Calu3 (cell line): Measurements from ENCODE around the gene CCSER1. TPM values are rescaled to one million over a fixed set of nuclear protein-coding genes. Genes with fewer than 3 reads are reported as not detected.
"Not testable (repeated sequence)": the region's sequence is repeated elsewhere in the genome, so short reads cannot be mapped to it uniquely, and the experiment has no call there.

Experiments
- BruUV-seq: library from RNA; stranded (reverse); fragments of 400-500 nt; replicated peaks from 2 replicates; lab custom pipeline; 2021; lab: Mats Ljungman, UMichigan
- CTCF ChIA-PET: fragments of 300-600 bp; sonication (Branson Sonifier 250); formaldehyde crosslinking; loops from one replicate; lab custom pipeline; 2022; ENCODE audit warnings: antibody characterized with exemption; lab: Charles Lee
- DNase-seq: peaks from one replicate; pipeline ENCODE4 v3.0.0; 2022
- H3K27ac Mint-ChIP-seq: one replicate; pipeline ENCODE4 v1.8.0; 2022; ENCODE audit warnings: mixed read lengths; ENCODE audit not compliant: unreplicated experiment
- H3K27me3 Mint-ChIP-seq: one replicate; pipeline ENCODE4 v1.8.0; 2022; ENCODE audit warnings: mixed read lengths; ENCODE audit not compliant: unreplicated experiment
- H3K36me3 Mint-ChIP-seq: one replicate; pipeline ENCODE4 v1.8.0; 2022; ENCODE audit warnings: mild to moderate bottlenecking, moderate library complexity, mixed read lengths; ENCODE audit not compliant: insufficient read depth, unreplicated experiment
- H3K4me1 Mint-ChIP-seq: one replicate; pipeline ENCODE4 v1.8.0; 2022; ENCODE audit warnings: mild to moderate bottlenecking, low read depth, mixed read lengths; ENCODE audit not compliant: unreplicated experiment
- H3K4me3 Mint-ChIP-seq: one replicate; pipeline ENCODE4 v1.8.0; 2022; ENCODE audit warnings: mild to moderate bottlenecking, low read depth, moderate library complexity, mixed read lengths; ENCODE audit not compliant: unreplicated experiment
- H3K9me3 Mint-ChIP-seq: one replicate; pipeline ENCODE4 v1.8.0; 2022; ENCODE audit warnings: low read depth, mixed read lengths; ENCODE audit not compliant: unreplicated experiment
- CTCF ChIP-seq: fragments of 200-600 bp; IDR thresholded peaks from one replicate; pipeline ENCODE4 v1.8.0; 2022; ENCODE audit warnings: antibody characterized with exemption; ENCODE audit not compliant: unreplicated experiment
- intact Hi-C: fragments of 100-400 bp; cut with micrococcal nuclease; formaldehyde crosslinking; loops from one replicate; pipeline ENCODE4 v1.10.0; 2022; ENCODE audit not compliant: unreplicated experiment
- total RNA-seq: library from RNA; stranded (reverse); gene quantifications from 2 replicates; pipeline ENCODE4 v1.2.3, GENCODE V29; 2022

Gene CCSER1
- total RNA-seq, 1 experiment from 2014 or later: 6.2 TPM

GRCh38 chr4:91621446-91621845 lies 1494.3 kb downstream of the CCSER1 start:
- no peak for DNase-seq
- Mint-ChIP-seq H3K4me3 (no peak overlapping the region), H3K27me3 (no peaks in the 10 kb centered on the region), H3K9me3 (no peaks in the 10 kb centered on the region), H3K4me1 (no peaks in the 10 kb centered on the region), H3K27ac (no peak overlapping the region), H3K36me3 (no peaks in the 10 kb centered on the region)
- TF ChIP-seq CTCF: no peak
- CTCF ChIA-PET: no interaction called here
- no TSS peak for BruUV-seq
- intact Hi-C loops: no loop called here

GRCh38 chr4:91622925-91623602 lies 1495.9 kb downstream of the CCSER1 start:
- no peak for TF ChIP-seq CTCF
- H3K4me1 Mint-ChIP-seq: peaks cover 12% of the 10 kb centered on the region
- DNase-seq: no peak
- H3K9me3 Mint-ChIP-seq: no peaks in the 10 kb centered on the region
- no TSS peak for BruUV-seq
- CTCF ChIA-PET: no interaction called here
- no peak overlapping the region for H3K4me3 Mint-ChIP-seq
- no peaks in the 10 kb centered on the region for H3K36me3 Mint-ChIP-seq
- no peaks in the 10 kb centered on the region for H3K27me3 Mint-ChIP-seq
- intact Hi-C loops: no loop called here
- no peak overlapping the region for H3K27ac Mint-ChIP-seq

- H3K27me3 Mint-ChIP-seq, H3K9me3 Mint-ChIP-seq, DNase-seq, H3K27ac Mint-ChIP-seq, intact Hi-C loops, BruUV-seq, H3K36me3 Mint-ChIP-seq, H3K4me3 Mint-ChIP-seq, CTCF ChIA-PET: not testable (repeated sequence)
- peaks cover 13% of the 10 kb centered on the region for H3K4me1 Mint-ChIP-seq
Measured at GRCh38 chr4:91623603-91623967, 1496.4 kb downstream of the CCSER1 start.

- no peak for DNase-seq
- Mint-ChIP-seq H3K27ac (no peak overlapping the region), H3K9me3 (peaks cover 3% of the 10 kb centered on the region), H3K27me3 (no peaks in the 10 kb centered on the region), H3K36me3 (no peaks in the 10 kb centered on the region), H3K4me1 (peaks cover 14% of the 10 kb centered on the region), H3K4me3 (no peak overlapping the region)
- intact Hi-C loops: no loop called here
- no peak for TF ChIP-seq CTCF
- CTCF ChIA-PET: no interaction called here
- BruUV-seq: no TSS peak
Measured at GRCh38 chr4:91630054-91630453, 1502.9 kb downstream of the CCSER1 start.

GRCh38 chr4:91630764-91631163 lies 1503.6 kb downstream of the CCSER1 start:
- H3K27ac Mint-ChIP-seq: no peak overlapping the region
- no TSS peak for BruUV-seq
- intact Hi-C loops: no loop called here
- CTCF ChIA-PET: no interaction called here
- H3K4me3 Mint-ChIP-seq: no peak overlapping the region
- no peak for DNase-seq
- H3K36me3 Mint-ChIP-seq: no peaks in the 10 kb centered on the region
- H3K9me3 Mint-ChIP-seq: peaks cover 3% of the 10 kb centered on the region
- H3K4me1 Mint-ChIP-seq: peaks cover 21% of the 10 kb centered on the region
- no peak for TF ChIP-seq CTCF
- H3K27me3 Mint-ChIP-seq: no peaks in the 10 kb centered on the region
